K562 (cell line): Measurements from ENCODE around the gene EGFL6. TPM values are rescaled to one million over a fixed set of nuclear protein-coding genes. Genes with fewer than 3 reads are reported as not detected.
A peak's percentile ranks its signal among the peaks of the same experiment; 100 is the strongest.

ENCODE experiments used
- ARID2 ChIP-seq: fragments of 450-650 bp; IDR thresholded peaks from 2 replicates; pipeline ENCODE4 v1.6.1; 2017; ENCODE audit warnings: antibody characterized with exemption, mild to moderate bottlenecking
- ATF7 ChIP-seq: fragments of 450-650 bp; IDR thresholded peaks from 2 replicates; pipeline ENCODE4 v1.7.1; 2014; ENCODE audit warnings: mild to moderate bottlenecking, moderate library complexity
- BRF1 ChIP-seq: IDR thresholded peaks from 3 replicates; pipeline ENCODE4 v1.6.1; 2011; ENCODE audit warnings: borderline replicate concordance, mild to moderate bottlenecking; ENCODE audit not compliant: insufficient read length; ENCODE audit errors: extremely low read depth
- CREM ChIP-seq: IDR thresholded peaks from 2 replicates; pipeline ENCODE4 v1.6.1; 2014; ENCODE audit warnings: antibody characterized with exemption, low read depth
- CXXC5 ChIP-seq: fragments of 250-450 bp; sonication (Bioruptor Pico); IDR thresholded peaks from 2 replicates; pipeline ENCODE4 v1.8.0; 2022; ENCODE audit warnings: inconsistent platforms, mild to moderate bottlenecking, moderate library complexity
- MLLT1 ChIP-seq, 2 experiments: fragments of 450-650 bp; IDR thresholded peaks; 2 replicates each; pipeline ENCODE4 v1.6.1; 2016
- NCOR1 ChIP-seq: fragments of 450-650 bp; IDR thresholded peaks from 2 replicates; pipeline ENCODE4 v1.6.1; 2016; ENCODE audit warnings: mild to moderate bottlenecking, moderate library complexity
- NR4A1 ChIP-seq, 2 experiments: fragments of 250-450 bp in 1 of 2; fragments of 450-650 bp in 1 of 2; sonication (Bioruptor Pico) in 1 of 2; IDR thresholded peaks; 2 replicates each; pipeline versions ENCODE4 v1.4.0 to v1.6.1; 2016 to 2020; ENCODE audit warnings: mild to moderate bottlenecking in 2 of 2, missing compliant biosample characterization in 1 of 2, missing genetic modification characterization in 1 of 2, moderate library complexity in 1 of 2
- PTRF ChIP-seq: fragments of 450-650 bp; IDR thresholded peaks from 2 replicates; pipeline ENCODE4 v1.6.1; 2016; ENCODE audit warnings: mild to moderate bottlenecking, missing genetic modification characterization, missing compliant biosample characterization
- SAFB ChIP-seq: fragments of 200-400 bp; formaldehyde crosslinking; IDR thresholded peaks from 2 replicates; pipeline ENCODE4 v1.6.1; 2017; ENCODE audit warnings: low read depth, low read length, borderline replicate concordance
- TCF3 ChIP-seq: sonication (generic); formaldehyde crosslinking; IDR thresholded peaks from 2 replicates; pipeline ENCODE4 v1.4.0; 2020; ENCODE audit warnings: mild to moderate bottlenecking, missing genetic modification reagents
- ZBTB7A ChIP-seq: IDR thresholded peaks from 2 replicates; pipeline ENCODE4 v1.6.1; 2011; ENCODE audit warnings: low read depth, mild to moderate bottlenecking, low read length, moderate library complexity, borderline replicate concordance; ENCODE audit not compliant: control insufficient read depth
- ZNF121 ChIP-seq: sonication (generic); formaldehyde crosslinking; conservative IDR thresholded peaks from 2 replicates; pipeline ENCODE4 v1.8.0; 2022; ENCODE audit warnings: missing genetic modification reagents
- ZNF407 ChIP-seq: fragments of 450-650 bp; IDR thresholded peaks from 2 replicates; pipeline ENCODE4 v1.6.1; 2016; ENCODE audit warnings: low read depth
- polyA plus RNA-seq, 8 experiments: library from polyadenylated mRNA; depleted of rRNA in 4 of 8; stranded (reverse) in 5 of 8; unstranded in 3 of 8; fragments of >200 nt; fragmentation: Nextera tagmentation in 2 of 8; fragmentation: Illumina TruSeq in 1 of 8; extraction: Ambion mirVana in 2 of 8; extraction: Trizol in 1 of 8; gene quantifications; 2 replicates each; pipeline versions ENCODE4 v1.2.1 to v1.2.3, GENCODE V29; 2011 to 2014; ENCODE audit warnings: inconsistent platforms in 1 of 8, missing spikeins in 1 of 8
- total RNA-seq, 7 experiments: library from RNA; depleted of rRNA in 6 of 7; stranded (reverse); fragments of >200 nt in 6 of 7; fragmentation: Illumina TruSeq in 2 of 7; extraction: Trizol in 2 of 7; gene quantifications; 2 replicates each; pipeline versions ENCODE4 v1.2.1 to v1.2.3, GENCODE V29; 2011 to 2021; ENCODE audit warnings: low replicate concordance in 1 of 7
- TF ChIP-seq, protein P1 (sequence below): fragments of 450-650 bp; IDR thresholded peaks from 2 replicates; pipeline ENCODE4 v1.6.1; 2016; ENCODE audit warnings: low read depth, mild to moderate bottlenecking, moderate library complexity
- TF ChIP-seq, protein P2 (sequence below): fragments of 450-650 bp; formaldehyde crosslinking; IDR thresholded peaks from 2 replicates; pipeline ENCODE4 v1.4.0; 2020; ENCODE audit warnings: mild to moderate bottlenecking, moderate library complexity

EGFL6 gene
- total and polyA plus RNA-seq, 9 of the 15 experiments (the other 6 are each of a cell fraction or from before 2014, with no cell fraction given) = 0.01 TPM; not detected in 8

DNA sequence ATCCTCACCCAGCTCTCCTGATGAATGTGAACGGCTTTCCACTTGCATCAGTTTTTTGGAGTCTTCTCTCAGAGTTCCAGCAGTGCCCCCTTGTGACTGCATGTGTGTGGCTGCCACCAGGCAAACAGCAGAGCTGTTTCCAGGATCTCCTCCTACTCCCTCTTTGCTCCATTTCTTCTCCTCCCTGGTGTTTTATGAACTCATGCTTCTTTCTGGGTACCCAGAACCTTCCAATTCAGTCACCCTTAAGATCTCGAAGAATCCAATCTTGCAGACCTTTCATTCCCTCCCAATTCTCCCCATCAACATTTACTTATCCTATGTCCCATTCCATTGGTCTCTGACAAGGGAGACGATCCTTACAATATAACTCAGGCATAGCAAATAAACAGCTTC lies 76.8 kb downstream of the EGFL6 start (continued):
- TF ChIP-seq MLLT1 (IDR thresholded peaks at IDR 0.05) (0 out of 4 replicates have a peak, but pooled peaks of 1 of the 2 experiments have one; percentile 36), ZBTB7A (no peak), TCF3 (CRISPR knock-in tag) (no peak), NR4A1 (CRISPR knock-in tag; IDR thresholded peaks at IDR 0.05) (no peak), NR4A1 (tag; IDR thresholded peaks at IDR 0.05) (no peak), ARID2 (peak; percentile 46; the same call in 1 of the 2 replicates), ZNF121 (CRISPR knock-in tag) (no peak), CXXC5 (peak; percentile 35; the same call in 1 of the 2 replicates), CREM (no peak), ATF7 (no peak; the same call in 1 of the 2 replicates), BRF1 (no peak), PTRF (no peak), ZNF407 (no peak), SAFB (no peak), NCOR1 (0 out of 2 replicates have a peak, but pooled peaks have one; percentile 16)
- TF ChIP-seq, protein P1, sequence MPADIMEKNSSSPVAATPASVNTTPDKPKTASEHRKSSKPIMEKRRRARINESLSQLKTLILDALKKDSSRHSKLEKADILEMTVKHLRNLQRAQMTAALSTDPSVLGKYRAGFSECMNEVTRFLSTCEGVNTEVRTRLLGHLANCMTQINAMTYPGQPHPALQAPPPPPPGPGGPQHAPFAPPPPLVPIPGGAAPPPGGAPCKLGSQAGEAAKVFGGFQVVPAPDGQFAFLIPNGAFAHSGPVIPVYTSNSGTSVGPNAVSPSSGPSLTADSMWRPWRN = no peak
- TF ChIP-seq, protein P2, sequence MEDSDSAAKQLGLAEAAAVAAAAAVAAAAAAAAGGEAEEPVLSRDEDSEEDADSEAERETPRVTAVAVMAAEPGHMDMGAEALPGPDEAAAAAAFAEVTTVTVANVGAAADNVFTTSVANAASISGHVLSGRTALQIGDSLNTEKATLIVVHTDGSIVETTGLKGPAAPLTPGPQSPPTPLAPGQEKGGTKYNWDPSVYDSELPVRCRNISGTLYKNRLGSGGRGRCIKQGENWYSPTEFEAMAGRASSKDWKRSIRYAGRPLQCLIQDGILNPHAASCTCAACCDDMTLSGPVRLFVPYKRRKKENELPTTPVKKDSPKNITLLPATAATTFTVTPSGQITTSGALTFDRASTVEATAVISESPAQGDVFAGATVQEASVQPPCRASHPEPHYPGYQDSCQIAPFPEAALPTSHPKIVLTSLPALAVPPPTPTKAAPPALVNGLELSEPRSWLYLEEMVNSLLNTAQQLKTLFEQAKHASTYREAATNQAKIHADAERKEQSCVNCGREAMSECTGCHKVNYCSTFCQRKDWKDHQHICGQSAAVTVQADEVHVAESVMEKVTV (CRISPR knock-in tag) = 0 out of 2 replicates have a peak, but pooled peaks have one; percentile 43
